Measurements from ENCODE around the gene SSTR5. TPM values are rescaled to one million over a fixed set of nuclear protein-coding genes. Genes with fewer than 3 reads are reported as not detected.
A peak's percentile ranks its signal among the peaks of the same experiment; 100 is the strongest.

Gene SSTR5
- total and polyA plus RNA-seq, 10 of the 15 experiments (the other 5 are each of a cell fraction or from before 2014, with no cell fraction given), result not detected

- TF ChIP-seq CHD1 (IDR thresholded peaks at IDR 0.05; ENCODE audit: low read depth, low read length) (no peak), BCL11A (IDR thresholded peaks at IDR 0.05; ENCODE audit: low read depth, low read length) (no peak), KLF5 (IDR thresholded peaks at IDR 0.05; ENCODE audit: partially characterized antibody) (no peak), BRCA1 (IDR thresholded peaks at IDR 0.05; ENCODE audit: low read depth, low read length) (no peak), SUZ12 (IDR thresholded peaks at IDR 0.05; ENCODE audit: unreplicated experiment) (no peak), MYB (IDR thresholded peaks at IDR 0.05; ENCODE audit: borderline replicate concordance, low read depth, low read length) (no peak), GATAD2B (conservative IDR thresholded peaks at IDR 0.05; ENCODE audit: low read depth) (no peak), HCFC1 (IDR thresholded peaks at IDR 0.05; ENCODE audit: low read length) (no peak)
- TF ChIP-seq, protein P1, sequence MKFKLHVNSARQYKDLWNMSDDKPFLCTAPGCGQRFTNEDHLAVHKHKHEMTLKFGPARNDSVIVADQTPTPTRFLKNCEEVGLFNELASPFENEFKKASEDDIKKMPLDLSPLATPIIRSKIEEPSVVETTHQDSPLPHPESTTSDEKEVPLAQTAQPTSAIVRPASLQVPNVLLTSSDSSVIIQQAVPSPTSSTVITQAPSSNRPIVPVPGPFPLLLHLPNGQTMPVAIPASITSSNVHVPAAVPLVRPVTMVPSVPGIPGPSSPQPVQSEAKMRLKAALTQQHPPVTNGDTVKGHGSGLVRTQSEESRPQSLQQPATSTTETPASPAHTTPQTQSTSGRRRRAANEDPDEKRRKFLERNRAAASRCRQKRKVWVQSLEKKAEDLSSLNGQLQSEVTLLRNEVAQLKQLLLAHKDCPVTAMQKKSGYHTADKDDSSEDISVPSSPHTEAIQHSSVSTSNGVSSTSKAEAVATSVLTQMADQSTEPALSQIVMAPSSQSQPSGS (IDR thresholded peaks at IDR 0.05; ENCODE audit: low read length), result no peak
Observed at GRCh38 chr16:1056196-1056595, 16.4 kb upstream of the SSTR5 start (continued).

DNA sequence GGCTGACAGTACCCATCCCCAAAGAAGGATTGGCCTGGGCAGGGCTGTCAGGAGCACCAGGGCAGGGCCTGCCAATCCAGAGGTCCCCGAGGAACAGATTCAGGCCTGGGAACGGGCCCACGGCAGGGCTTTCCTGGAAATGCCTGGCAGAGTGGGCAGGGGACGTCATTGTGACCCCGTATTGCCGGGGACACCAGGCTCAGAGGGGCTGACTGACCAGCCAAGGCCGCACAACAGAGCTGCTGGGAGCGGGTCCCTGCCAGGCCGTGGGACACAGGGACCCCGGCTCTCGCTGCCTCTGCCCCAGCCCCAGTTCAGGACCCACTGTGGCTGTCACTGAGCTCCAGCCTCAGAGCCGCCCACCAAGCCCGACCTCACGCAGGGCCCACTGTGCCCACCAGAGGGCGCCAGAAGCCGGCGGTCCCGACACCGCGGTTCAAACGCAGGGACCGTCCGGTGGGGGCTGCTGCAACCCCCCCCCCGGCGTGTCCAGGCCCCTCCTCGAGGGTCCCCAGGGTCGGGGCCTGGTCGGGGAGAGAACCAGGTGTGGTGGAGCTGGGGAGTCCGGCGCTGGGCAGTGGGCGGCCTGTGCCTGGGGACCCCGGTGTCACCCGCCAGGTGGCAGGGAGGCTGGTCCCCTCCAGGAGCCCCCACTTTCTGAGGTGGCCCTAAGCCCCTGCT, 15.2 kb upstream of the SSTR5 start:
- FAIRE-seq (no peak), ATAC-seq (peak; percentile 73), DNase-seq (ENCODE audit: low read depth, low spot score) (no peak)
- in situ Hi-C loops (cut with MboI) (no loop called here), intact Hi-C loops (cut with micrococcal nuclease; ENCODE audit: unreplicated experiment) (no loop called here)
- ChIA-PET SMC1A (ENCODE audit: uncharacterized antibody, unreplicated experiment) (no interaction called here), RAD21 (ENCODE audit: unreplicated experiment) (interaction anchor here (0.7 kb wide), 1 partner anchor 138 kb away, joined by 3 read pairs; no protein-coding TSS in a partner anchor), CTCF (interaction anchor here (0.8 kb wide), 1 partner anchor 625 kb away, joined by 3 read pairs; no protein-coding TSS in a partner anchor), POLR2A (no interaction called here)
- no peak overlapping the region for H3K4me2 ChIP-seq (ENCODE audit: control insufficient read depth, insufficient read depth)
- no peak overlapping the region for H2AFZ ChIP-seq (ENCODE audit: control insufficient read depth, low read depth, low read length)
- H3K9me3 ChIP-seq (replicated peaks; ENCODE audit: control insufficient read depth, insufficient read depth, low read length), result peaks cover 2% of the 10 kb centered on the region; the same call in 1 of the 3 replicates
- 27% methylated on average over 32 of the region's 33 CpGs for WGBS (ENCODE audit: insufficient coverage, insufficient replicate concordance, low lambda C conversion rate, missing lambda C conversion rate)
- no peaks in the 10 kb centered on the region for H3K36me3 ChIP-seq (ENCODE audit: control insufficient read depth in 2 of 2, insufficient read depth in 2 of 2, low read length in 1 of 2)
- no peaks in the 10 kb centered on the region for H3K4me1 ChIP-seq (ENCODE audit: control insufficient read depth, insufficient read depth, low read length)
- no peaks in the 10 kb centered on the region for H3K79me2 ChIP-seq (ENCODE audit: control insufficient read depth, insufficient read depth, low read length)
- no peak overlapping the region for H3K27ac ChIP-seq (ENCODE audit: control insufficient read depth, insufficient read depth)
- H3K27me3 ChIP-seq (replicated peaks in 1 of 2; ENCODE audit: control insufficient read depth in 2 of 2, insufficient read depth in 2 of 2, low read length in 1 of 2), result no peaks in the 10 kb centered on the region
- BruUV-seq (replicated peaks), result no TSS peak
- no peaks in the 10 kb centered on the region for H4K20me1 ChIP-seq (ENCODE audit: control insufficient read depth, insufficient read depth)
- no peak overlapping the region for H3K4me3 ChIP-seq
- no peak overlapping the region for H3K9ac ChIP-seq (ENCODE audit: control insufficient read depth, insufficient read depth, low read length)
- no peak for TF ChIP-seq SUZ12 (IDR thresholded peaks at IDR 0.05; ENCODE audit: unreplicated experiment)
- peak; percentile 43 for TF ChIP-seq RAD21 (IDR thresholded peaks at IDR 0.05; ENCODE audit: insufficient read depth, low read depth, low read length)
- no peak for TF ChIP-seq NFIC (IDR thresholded peaks at IDR 0.05; ENCODE audit: low read depth, low read length)
- TF ChIP-seq, protein P2, sequence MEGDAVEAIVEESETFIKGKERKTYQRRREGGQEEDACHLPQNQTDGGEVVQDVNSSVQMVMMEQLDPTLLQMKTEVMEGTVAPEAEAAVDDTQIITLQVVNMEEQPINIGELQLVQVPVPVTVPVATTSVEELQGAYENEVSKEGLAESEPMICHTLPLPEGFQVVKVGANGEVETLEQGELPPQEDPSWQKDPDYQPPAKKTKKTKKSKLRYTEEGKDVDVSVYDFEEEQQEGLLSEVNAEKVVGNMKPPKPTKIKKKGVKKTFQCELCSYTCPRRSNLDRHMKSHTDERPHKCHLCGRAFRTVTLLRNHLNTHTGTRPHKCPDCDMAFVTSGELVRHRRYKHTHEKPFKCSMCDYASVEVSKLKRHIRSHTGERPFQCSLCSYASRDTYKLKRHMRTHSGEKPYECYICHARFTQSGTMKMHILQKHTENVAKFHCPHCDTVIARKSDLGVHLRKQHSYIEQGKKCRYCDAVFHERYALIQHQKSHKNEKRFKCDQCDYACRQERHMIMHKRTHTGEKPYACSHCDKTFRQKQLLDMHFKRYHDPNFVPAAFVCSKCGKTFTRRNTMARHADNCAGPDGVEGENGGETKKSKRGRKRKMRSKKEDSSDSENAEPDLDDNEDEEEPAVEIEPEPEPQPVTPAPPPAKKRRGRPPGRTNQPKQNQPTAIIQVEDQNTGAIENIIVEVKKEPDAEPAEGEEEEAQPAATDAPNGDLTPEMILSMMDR (IDR thresholded peaks at IDR 0.05 in 2 of 3, conservative IDR thresholded peaks at IDR 0.05 in 1 of 3; ENCODE audit: control insufficient read depth in 2 of 3, extremely low read depth in 1 of 3, insufficient read depth in 1 of 3, low read depth in 3 of 3, low read length in 3 of 3), result peak; percentile 46 to 56 (median 49)
- no peak for TF ChIP-seq RAD51 (IDR thresholded peaks at IDR 0.05)
- TF ChIP-seq PAX5 (IDR thresholded peaks at IDR 0.05; ENCODE audit: borderline replicate concordance, low read depth, low read length), result no peak
- peak; percentile 38; the same call in 1 of the 2 replicates for TF ChIP-seq SMC3 (IDR thresholded peaks at IDR 0.05; ENCODE audit: borderline replicate concordance, low read length)
- TF ChIP-seq HSF1 (IDR thresholded peaks at IDR 0.05; ENCODE audit: low read depth, low read length), result no peak

Data from GM12878 (cell line).